ENCODE measurements around the gene MGAT4B. TPM values are rescaled to one million over a fixed set of nuclear protein-coding genes. Genes with fewer than 3 reads are reported as not detected.

The MGAT4B gene
- polyA plus RNA-seq, 3 donors = 12.4 to 151 (median 14.3) TPM

- DNase-seq = no peak
- Histone ChIP-seq H3K27me3 (ENCODE audit: control insufficient read depth in 2 of 2, insufficient read depth in 2 of 2, low read length in 2 of 2) (no peaks in the 10 kb centered on the region), H3K4me2 (replicated peaks; ENCODE audit: extremely low read depth, low read length, poor library complexity, severe bottlenecking) (no peak overlapping the region), H3K4me3 (replicated peaks in 1 of 3; ENCODE audit: low read depth in 2 of 3, low read length in 3 of 3) (no peak overlapping the region), H4K20me1 (ENCODE audit: insufficient read depth, low read length) (peaks cover 88% of the 10 kb centered on the region), H3K79me2 (ENCODE audit: insufficient read depth, low read length) (peaks cover 30% of the 10 kb centered on the region), H2AFZ (ENCODE audit: insufficient read depth, low read depth, low read length, poor library complexity, severe bottlenecking) (no peak overlapping the region), H3K27ac (ENCODE audit: low read depth in 1 of 2, low read length in 2 of 2) (no peak overlapping the region), H3K9ac (ENCODE audit: insufficient read depth, low read length, poor library complexity, severe bottlenecking) (no peak overlapping the region), H3K36me3 (replicated peaks in 1 of 2; ENCODE audit: control insufficient read depth in 1 of 2, insufficient read depth in 2 of 2, low read length in 2 of 2) (peaks cover 38 to 47% of the 10 kb centered on the region in 2 donors), H3K9me3 (replicated peaks in 1 of 2; ENCODE audit: control insufficient read depth in 1 of 2, insufficient read depth in 1 of 2, low read length in 2 of 2) (no peaks in the 10 kb centered on the region), H3K4me1 (ENCODE audit: control insufficient read depth in 1 of 2, insufficient read depth in 2 of 2, low read length in 2 of 2) (peaks cover 44 to 53% of the 10 kb centered on the region in 2 donors)
- no peak overlapping the region for H3K4me3 Mint-ChIP-seq
- intact Hi-C loops (cut with micrococcal nuclease) = loop anchor here in 1 of 2 donors (5.0 to 10.0 kb wide), 2 partner anchors 65 to 177 kb away; partner anchors contain the start of genes HNRNPH1 and MAML1
- WGBS (ENCODE audit: insufficient coverage) = 100% methylated on average over 5 of the region's 5 CpGs
- peaks cover 37% of the 10 kb centered on the region for H3K4me1 Mint-ChIP-seq
- H3K9me3 Mint-ChIP-seq = no peaks in the 10 kb centered on the region
- H3K36me3 Mint-ChIP-seq = peaks cover 44 to 45% of the 10 kb centered on the region in 2 donors
- peak overlapping the region in 1 of 7 donors; percentile 50 for H3K27ac Mint-ChIP-seq
- no peak for TF ChIP-seq CTCF (IDR thresholded peaks at IDR 0.05)
- peaks cover 0 to 2% (median 2%) of the 10 kb centered on the region in 3 donors for H3K27me3 Mint-ChIP-seq (ENCODE audit: low read depth in 3 of 3)
Measured at GRCh38 chr5:179799644-179799973, 7.1 kb downstream of the MGAT4B start.

GRCh38 chr5:179798771-179799643, 7.7 kb downstream of the MGAT4B start:
- 96% methylated on average over 31 of the region's 36 CpGs for WGBS (ENCODE audit: insufficient coverage)
- no peak overlapping the region for H3K4me3 Mint-ChIP-seq
- no peak for DNase-seq

More at GRCh38 chr5:179798771-179799643, 7.7 kb downstream of the MGAT4B start:
- no peak overlapping the region for H3K9ac ChIP-seq (ENCODE audit: insufficient read depth, low read length, poor library complexity, severe bottlenecking)
- H3K9me3 ChIP-seq (replicated peaks in 1 of 2; ENCODE audit: control insufficient read depth in 1 of 2, insufficient read depth in 1 of 2, low read length in 2 of 2) = no peaks in the 10 kb centered on the region
- Mint-ChIP-seq H3K4me1 (peaks cover 37% of the 10 kb centered on the region), H3K36me3 (peaks cover 44 to 45% of the 10 kb centered on the region in 2 donors), H3K27ac (peak overlapping the region in 1 of 7 donors; percentile 50), H3K27me3 (ENCODE audit: low read depth in 3 of 3) (peaks cover 0 to 2% (median 2%) of the 10 kb centered on the region in 3 donors), H3K9me3 (no peaks in the 10 kb centered on the region)
- no peak overlapping the region for H3K4me2 ChIP-seq (replicated peaks; ENCODE audit: extremely low read depth, low read length, poor library complexity, severe bottlenecking)
- H3K4me1 ChIP-seq (ENCODE audit: control insufficient read depth in 1 of 2, insufficient read depth in 2 of 2, low read length in 2 of 2) = peaks cover 44 to 53% of the 10 kb centered on the region in 2 donors
- no peak overlapping the region for H3K27ac ChIP-seq (ENCODE audit: low read depth in 1 of 2, low read length in 2 of 2)
- intact Hi-C loops (cut with micrococcal nuclease) = loop anchor here in 1 of 2 donors (5.0 to 10.0 kb wide), 2 partner anchors 64 to 177 kb away; partner anchors contain the start of genes HNRNPH1 and MAML1
- H4K20me1 ChIP-seq (ENCODE audit: insufficient read depth, low read length) = peaks cover 88% of the 10 kb centered on the region
- H2AFZ ChIP-seq (ENCODE audit: insufficient read depth, low read depth, low read length, poor library complexity, severe bottlenecking) = no peak overlapping the region
- H3K36me3 ChIP-seq (replicated peaks in 1 of 2; ENCODE audit: control insufficient read depth in 1 of 2, insufficient read depth in 2 of 2, low read length in 2 of 2) = peaks cover 38 to 47% of the 10 kb centered on the region in 2 donors
- H3K27me3 ChIP-seq (ENCODE audit: control insufficient read depth in 2 of 2, insufficient read depth in 2 of 2, low read length in 2 of 2) = no peaks in the 10 kb centered on the region
- no peak for TF ChIP-seq CTCF (IDR thresholded peaks at IDR 0.05)
- no peak overlapping the region for H3K4me3 ChIP-seq (replicated peaks in 1 of 3; ENCODE audit: low read depth in 2 of 3, low read length in 3 of 3)
- peaks cover 25% of the 10 kb centered on the region for H3K79me2 ChIP-seq (ENCODE audit: insufficient read depth, low read length)
